GF-D8 (cell line): ENCODE measurements around the gene THTPA.

Experiments used
- DNase-seq: peaks from one replicate; lab custom pipeline; 2025; lab: John Stamatoyannopoulos, UW

Gene THTPA, protein sequence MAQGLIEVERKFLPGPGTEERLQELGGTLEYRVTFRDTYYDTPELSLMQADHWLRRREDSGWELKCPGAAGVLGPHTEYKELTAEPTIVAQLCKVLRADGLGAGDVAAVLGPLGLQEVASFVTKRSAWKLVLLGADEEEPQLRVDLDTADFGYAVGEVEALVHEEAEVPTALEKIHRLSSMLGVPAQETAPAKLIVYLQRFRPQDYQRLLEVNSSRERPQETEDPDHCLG

DNA sequence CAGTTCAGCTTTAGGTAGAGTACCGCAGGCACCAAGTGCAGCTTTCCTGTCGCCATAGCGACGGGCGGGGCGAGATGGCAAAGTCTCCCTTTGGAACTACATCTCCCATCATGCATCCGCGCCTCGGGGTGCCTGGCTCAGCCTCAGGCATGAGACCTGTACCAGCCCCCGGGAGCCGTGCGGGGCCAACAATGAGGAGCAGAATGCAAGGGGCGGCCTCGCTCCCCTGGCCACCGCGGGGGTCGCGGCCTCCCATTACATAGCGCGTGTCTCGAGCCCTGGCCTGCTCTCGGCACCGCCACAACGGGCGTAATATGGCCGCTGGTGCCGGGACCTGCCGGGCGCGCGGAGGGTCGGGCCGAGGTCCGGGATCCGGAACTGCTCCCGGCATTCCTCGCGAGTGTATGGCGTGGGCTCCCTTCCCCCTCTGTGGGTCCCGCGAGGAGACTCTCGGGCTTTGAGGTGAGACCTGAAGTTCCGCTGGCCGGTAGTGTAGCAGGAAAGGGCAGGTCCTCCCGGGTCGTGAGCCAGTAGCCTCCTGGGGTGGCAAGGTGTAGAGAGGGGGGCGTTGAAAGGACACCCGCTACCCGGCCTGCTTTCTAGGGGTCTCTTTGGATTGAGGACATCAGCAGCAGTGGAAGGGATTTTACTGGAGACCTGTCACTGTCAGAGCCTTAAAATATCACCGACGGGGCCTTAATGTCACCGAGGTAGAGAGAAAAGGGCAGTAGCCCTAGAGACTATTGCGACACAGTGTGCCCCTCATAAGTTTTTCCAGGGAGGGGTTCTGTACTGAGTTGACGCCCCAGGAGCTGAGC is at the start of gene THTPA:
TSS of gene THTPA (plus strand) at position 390 of the 818 bp plus-strand sequence. CDS start 487 bp downstream, outside the sequence.
- peak; percentile 60 for DNase-seq

GRCh38 chr14:23512156-23512555 is 43.9 kb upstream of the THTPA start:
- no peak for DNase-seq

DNA sequence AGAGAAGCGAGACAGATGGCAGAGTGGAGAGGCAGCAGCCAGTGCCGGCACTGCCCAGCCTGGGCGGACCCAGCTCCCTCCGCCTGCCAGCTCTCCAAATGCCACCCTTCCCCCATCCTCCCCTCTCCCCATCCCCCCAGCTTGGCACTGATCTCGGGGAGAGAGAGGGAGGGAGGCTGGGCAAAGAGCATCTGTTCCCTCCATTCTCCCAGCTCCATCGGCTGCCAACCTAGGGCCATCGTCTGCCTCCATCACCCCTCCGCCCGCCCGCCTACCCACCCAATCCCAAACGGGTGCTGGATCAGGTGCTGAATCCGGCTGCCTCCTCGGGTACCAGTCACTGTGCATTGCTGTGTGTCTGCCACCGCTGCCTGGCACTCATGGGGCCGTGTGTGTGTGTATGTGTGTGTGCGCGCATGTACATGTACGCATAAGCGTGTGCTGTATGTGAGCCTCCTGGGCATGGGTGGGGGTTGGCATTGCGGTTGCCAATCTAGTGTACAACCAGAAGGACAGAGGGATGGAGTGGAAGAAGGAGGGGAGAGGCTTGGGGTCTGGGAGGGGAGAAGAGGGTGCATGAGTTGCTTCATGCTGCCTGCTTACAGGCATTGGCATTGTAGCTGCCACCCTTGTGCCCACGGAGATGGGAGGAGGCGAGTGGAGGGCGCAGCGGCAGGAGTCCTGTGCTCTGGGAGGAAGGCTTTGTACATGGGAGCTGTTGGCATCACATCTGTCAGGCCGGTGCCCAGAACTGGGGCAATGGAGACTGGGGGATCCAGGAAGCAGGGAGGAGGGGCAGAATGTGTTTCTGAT is 42.9 kb upstream of the THTPA start:
- DNase-seq = no peak

GRCh38 chr14:23513818-23514643 is 42.0 kb upstream of the THTPA start:
- DNase-seq = no peak

DNA sequence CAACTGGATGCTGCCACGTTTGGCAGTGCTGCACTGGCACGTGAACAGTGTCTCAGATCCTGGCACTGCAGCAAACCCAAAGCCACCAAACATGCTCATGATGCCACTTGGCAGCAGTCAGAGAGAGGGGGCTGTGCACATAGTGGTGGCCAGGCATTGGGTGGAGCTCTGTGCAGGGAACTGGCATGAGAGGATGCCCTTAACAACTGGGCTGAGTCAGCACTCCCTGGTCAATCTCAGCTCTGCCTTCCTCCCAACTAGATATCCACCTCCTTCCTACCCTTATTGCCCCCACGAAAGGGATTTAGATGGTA is 41.5 kb upstream of the THTPA start:
- DNase-seq = no peak

GRCh38 chr14:23517650-23518326 is 38.3 kb upstream of the THTPA start:
- no peak for DNase-seq

DNA sequence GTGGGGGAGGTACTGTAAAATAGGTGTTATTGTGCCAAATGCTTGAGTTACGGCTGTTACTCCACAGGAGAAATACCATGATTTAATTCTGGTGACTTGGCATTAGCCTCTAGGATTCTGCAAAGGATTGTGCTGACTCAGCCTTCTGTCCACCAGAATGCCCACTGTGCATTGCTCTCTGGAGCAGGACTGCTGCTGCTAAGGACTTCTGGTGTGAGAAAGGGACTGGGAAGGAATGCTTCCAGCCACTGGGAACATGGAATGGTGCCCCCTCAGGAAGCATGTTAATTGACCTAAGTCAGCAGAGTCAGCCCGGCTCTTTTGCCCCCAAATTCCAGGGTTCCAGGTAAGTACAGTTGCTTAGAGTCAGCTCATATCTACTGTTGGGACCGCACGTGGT is 37.4 kb upstream of the THTPA start:
- DNase-seq = no peak

DNA sequence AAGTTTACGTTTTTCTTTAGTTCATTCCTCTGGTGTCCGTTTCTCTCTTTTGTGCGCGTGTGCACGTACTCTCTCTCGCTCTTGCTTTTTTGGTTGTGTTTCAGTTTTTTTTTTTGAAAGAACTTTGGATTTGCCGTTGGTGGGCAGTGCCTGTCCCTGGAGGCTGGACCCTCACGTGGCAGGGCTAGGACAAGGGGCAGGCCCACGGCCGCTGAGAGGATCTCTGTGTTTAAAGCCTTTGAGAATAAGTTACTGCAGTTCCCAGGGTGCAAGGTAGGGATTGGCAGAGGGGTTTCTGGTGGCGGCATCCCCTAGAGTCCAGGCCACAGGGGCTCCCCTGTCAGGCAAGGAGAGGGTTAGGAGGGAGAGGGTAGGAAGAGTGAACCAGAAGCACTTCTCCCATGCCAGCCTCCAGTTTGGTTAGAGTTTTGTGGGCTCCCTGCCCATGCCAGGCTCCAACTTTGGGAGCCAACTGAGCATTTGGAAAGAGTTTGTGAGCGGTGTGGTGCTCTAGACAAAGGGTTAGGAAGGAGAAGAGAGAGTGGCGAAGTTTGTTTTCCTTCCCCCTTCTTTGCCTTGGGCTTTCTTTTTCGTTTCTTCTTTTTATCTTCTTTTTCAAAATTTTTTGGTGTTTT is 35.1 kb upstream of the THTPA start:
- DNase-seq = no peak

DNA sequence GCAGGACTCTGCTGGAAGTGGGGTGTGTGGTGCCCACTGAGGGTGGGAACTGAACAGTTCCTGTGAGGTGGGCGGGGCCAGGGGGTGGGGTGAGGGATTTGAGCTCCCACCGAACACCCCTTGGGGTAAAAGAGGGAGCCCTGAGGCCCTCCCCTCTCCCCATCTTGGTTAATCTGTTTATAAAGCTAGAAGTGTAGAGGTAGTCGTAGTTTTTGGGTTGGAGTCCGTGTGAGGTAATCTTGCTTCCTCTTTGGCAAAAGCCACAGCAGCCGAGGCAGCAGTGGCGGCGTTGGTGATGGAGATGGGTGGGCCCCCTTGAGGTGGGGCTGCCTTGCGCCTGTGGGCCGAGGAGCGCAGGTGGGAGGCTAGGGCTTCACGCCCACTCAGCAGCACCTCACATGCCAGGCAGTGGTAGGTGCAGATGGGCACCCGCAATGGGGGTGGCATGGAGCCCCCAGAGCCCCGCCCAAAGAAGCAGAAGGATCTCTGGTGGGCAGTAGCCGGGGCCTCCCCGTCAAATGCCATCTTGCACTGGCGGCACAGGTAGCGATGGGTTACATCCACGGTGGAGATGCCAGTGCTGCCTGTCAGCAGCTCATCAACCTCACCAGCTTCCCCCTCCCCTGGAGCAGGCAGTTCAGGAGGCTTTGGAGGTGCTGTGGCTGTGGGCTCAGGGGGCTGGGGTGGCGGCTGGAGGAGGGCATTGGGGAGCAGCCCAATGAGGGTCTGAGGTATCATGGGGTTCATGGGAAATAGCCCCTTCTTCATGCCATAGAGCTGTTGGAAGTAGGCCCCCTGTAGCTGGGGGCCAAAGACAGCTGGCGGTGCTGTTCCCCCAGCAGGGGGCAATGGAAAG is 34.1 kb upstream of the THTPA start:
- DNase-seq = no peak

DNA sequence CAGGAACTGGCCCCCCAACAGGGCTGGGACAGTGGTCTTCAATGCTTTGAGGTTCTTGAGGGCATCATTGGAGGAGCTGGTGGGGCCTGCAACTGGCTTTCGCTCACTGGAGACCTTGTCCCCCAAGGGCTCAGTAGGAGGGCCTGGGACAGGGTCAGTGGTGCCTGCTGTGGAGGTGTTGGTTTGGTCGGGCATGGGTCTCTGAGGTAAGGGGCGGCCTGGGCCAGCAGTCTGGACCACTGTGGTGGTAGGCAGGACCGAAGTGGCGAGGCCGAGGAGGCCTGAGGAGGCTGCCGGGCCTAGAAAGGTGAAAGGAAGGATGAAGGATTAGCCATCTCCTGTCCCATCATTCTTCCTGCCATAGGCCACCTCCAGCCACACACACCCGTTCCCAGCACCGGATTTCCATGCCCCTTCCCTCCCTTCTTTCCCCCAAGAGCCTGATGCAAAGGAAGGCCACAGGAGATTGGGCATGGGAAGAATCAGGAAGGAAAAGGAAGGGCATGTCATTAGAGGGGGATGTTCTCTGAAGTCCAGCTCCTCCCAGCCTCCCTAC is 33.4 kb upstream of the THTPA start:
- DNase-seq = no peak

DNA sequence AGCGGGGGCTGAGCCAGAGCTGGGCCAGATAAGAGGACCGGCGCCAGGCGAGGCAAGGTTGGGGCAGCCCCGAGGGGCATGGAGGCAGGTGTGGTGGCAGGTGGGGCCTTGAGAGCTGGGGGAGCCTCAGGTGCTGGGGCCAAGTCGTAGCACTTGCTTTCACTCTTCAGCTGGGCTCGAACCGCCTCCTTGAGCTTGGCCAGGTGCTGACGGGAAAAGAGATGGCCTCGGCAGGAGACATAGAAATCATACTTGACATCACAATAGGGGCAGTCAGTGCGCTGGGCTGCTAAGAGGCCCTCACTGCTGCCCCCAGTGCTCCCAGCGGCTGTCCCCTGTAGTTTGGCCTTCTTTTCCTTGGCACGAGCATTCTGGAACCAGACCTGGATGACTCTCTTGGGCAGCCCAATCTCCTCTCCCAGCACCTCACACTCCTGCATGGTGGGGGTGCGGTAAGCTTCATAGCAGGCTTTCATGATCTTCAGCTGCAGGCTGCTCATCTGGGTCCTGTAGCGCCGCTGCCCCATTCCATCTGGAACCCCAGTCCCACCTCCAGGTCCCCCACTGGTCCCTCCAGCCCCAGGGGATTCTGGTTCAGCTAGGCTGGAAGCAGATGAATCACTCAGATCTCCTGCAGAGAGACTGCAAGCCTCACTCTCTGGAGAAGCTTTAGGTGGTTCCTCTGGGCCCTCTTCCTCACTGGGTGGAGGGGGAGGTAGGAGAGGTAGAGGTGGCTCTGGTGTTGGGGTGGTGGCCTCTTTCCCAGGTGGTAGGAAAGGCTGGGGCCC is 32.6 kb upstream of the THTPA start:
- DNase-seq = no peak

DNA sequence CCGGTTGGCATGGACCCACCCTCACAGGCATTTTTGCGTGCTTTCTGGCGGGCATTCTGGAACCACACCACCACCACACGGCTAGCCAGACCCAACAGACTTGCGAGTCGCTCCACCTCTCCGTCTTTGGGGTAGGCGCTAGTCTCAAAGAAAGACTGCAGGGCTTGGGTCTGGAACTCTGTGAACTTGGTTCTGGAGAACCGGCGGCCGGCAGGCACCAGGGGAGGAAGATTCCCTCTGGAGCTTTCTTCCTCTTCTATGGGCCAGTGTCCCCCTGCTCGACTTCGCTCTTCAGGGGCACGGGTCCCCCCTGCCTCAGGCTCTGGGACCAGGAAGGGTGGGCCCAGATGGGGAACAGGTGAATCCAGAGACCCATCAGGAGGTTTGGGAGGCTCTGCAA is 31.1 kb upstream of the THTPA start:
- DNase-seq = no peak

- DNase-seq = no peak
These were observed 30.5 kb upstream of the THTPA start for GRCh38 chr14:23525611-23526010.

DNA sequence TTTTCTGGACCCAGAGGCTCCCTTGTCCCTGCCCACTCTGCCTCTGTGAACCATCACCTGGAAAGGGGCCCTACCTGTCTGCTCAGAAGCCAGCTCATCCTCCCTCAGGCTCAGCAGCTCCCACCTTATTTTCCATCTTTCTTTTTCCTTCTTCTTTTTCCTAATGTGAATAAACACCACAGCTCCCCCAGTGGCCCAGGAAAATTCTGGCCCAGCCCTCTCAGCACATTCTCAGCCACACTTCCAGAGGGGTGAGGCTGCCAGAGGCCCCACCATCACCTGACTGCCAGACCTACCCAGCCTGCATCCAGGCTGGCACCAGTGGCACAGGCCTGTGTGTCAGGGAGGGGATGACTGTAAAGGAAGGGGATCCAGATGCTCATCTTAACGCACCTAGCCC is 27.5 kb upstream of the THTPA start:
- no peak for DNase-seq

DNA sequence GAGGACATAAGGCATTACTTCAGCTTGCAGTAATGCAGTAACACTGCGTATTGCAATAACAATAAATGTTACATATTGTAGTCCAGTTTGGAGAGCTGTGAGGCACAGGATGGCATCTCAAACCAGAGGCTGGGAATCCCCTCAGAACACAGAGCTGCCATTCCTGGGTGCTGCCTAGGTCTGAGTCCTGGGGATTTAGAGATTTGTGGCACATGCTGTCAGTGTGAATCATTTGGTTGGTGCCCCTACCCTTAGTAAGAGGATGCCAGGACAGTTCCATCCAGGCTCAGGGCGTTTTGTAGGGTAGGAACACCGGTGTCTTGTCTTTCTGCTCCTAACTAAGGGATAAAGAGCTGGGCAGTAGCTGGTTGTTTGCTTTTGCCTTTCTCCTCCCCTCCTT is 27.1 kb upstream of the THTPA start:
- DNase-seq = no peak

GRCh38 chr14:23530375-23531055 is 25.6 kb upstream of the THTPA start:
- peak; percentile 29 for DNase-seq

DNA sequence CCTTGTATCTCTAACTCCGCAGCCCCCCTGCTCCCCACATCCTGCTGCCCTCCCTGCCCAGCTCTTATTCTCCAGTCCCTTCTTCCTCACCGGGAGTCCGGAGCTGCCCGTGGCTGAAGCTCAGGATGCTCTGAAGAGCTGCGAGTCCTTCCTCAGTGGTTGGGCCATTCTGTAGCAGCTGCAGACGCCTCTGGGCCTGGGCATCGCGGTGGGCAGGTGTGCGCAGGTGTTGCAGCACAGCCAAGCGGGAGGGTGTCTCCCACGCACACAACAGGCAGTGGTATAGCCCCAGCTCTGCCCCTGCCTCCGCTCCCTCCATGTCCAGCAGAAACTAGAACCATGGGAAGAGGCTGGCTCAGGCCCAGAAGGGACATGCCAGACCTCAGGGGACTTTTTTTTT is 24.7 kb upstream of the THTPA start:
- no peak for DNase-seq

- no peak for DNase-seq
These were observed 23.4 kb upstream of the THTPA start for GRCh38 chr14:23532658-23533057.
